Measurements from ENCODE around the gene PIK3CD. TPM values are rescaled to one million over a fixed set of nuclear protein-coding genes. Genes with fewer than 3 reads are reported as not detected.

The PIK3CD gene
- total RNA-seq, 1 donor, result 14.1 TPM

DNA sequence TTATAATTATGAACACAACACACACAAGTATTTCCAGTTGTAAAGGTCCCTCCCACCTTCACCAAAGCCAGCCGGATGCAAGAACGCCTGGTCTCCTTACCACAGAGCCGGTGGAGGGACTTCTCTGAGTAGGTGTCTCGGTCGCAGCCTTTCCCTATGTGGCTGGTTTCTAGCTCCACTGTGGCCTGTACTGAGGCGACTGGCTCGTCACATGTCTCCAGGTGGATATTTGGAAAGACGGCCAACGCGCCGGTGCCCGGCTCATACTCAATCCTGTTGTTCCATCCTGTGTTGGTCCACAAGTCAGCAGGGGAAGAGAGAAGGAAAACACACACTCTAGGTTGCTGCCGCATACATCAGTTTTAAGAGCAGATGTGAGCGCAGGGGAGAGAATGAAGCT lies 97.8 kb downstream of the PIK3CD start:
- H3K27me3 ChIP-seq (ENCODE audit: insufficient read depth, low read length), result no peaks in the 10 kb centered on the region
- H3K4me1 ChIP-seq (ENCODE audit: insufficient read depth, low read length), result peaks cover 5% of the 10 kb centered on the region
- no peak overlapping the region for H3K4me3 ChIP-seq (ENCODE audit: insufficient read depth, low read length)
- H3K79me2 ChIP-seq (ENCODE audit: insufficient read depth, low read length), result peaks cover 3% of the 10 kb centered on the region
- TF ChIP-seq, protein P1, sequence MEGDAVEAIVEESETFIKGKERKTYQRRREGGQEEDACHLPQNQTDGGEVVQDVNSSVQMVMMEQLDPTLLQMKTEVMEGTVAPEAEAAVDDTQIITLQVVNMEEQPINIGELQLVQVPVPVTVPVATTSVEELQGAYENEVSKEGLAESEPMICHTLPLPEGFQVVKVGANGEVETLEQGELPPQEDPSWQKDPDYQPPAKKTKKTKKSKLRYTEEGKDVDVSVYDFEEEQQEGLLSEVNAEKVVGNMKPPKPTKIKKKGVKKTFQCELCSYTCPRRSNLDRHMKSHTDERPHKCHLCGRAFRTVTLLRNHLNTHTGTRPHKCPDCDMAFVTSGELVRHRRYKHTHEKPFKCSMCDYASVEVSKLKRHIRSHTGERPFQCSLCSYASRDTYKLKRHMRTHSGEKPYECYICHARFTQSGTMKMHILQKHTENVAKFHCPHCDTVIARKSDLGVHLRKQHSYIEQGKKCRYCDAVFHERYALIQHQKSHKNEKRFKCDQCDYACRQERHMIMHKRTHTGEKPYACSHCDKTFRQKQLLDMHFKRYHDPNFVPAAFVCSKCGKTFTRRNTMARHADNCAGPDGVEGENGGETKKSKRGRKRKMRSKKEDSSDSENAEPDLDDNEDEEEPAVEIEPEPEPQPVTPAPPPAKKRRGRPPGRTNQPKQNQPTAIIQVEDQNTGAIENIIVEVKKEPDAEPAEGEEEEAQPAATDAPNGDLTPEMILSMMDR (IDR thresholded peaks at IDR 0.05; ENCODE audit: extremely low read depth, low read depth, low read length), result no peak
- H3K27ac ChIP-seq (ENCODE audit: low read depth, low read length), result no peak overlapping the region
- H3K9me3 ChIP-seq (ENCODE audit: low read depth, low read length), result no peaks in the 10 kb centered on the region
- H3K36me3 ChIP-seq (ENCODE audit: insufficient read depth, low read length), result peaks cover 24% of the 10 kb centered on the region
- H4K20me1 ChIP-seq (ENCODE audit: insufficient read depth, low read length), result peaks cover 9% of the 10 kb centered on the region
- DNase-seq (ENCODE audit: insufficient read length, low spot score, missing footprints), result no peak
- no peak overlapping the region for H2AFZ ChIP-seq (ENCODE audit: low read length)
- H3K4me2 ChIP-seq (ENCODE audit: insufficient read depth, low read length), result no peak overlapping the region

DNA sequence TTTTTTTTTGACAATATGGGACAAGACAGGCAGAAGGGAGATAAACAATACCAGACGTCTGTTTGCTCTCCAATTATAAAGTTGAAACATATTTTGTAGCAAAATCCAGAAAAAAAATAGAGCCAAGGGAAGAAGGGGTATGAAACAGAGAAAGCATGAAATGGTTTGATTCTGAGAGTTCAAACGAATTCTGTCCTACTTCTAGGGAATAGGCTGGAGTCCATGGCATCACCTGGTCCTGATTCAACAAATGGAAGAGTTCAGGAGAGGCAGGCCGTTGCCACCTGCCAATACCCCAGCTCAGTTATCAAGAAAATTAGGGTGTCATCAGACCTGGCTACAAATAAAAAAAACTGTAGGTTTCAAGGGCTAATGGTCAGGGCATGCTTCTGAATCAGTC lies 100.4 kb downstream of the PIK3CD start:
- no peak overlapping the region for H3K4me2 ChIP-seq (ENCODE audit: insufficient read depth, low read length)
- H4K20me1 ChIP-seq (ENCODE audit: insufficient read depth, low read length), result peaks cover 9% of the 10 kb centered on the region
- no peak overlapping the region for H3K27ac ChIP-seq (ENCODE audit: low read depth, low read length)
- H3K27me3 ChIP-seq (ENCODE audit: insufficient read depth, low read length), result no peaks in the 10 kb centered on the region
- DNase-seq (ENCODE audit: insufficient read length, low spot score, missing footprints), result peak; percentile 71
- H3K4me1 ChIP-seq (ENCODE audit: insufficient read depth, low read length), result peaks cover 5% of the 10 kb centered on the region
- no peak overlapping the region for H3K4me3 ChIP-seq (ENCODE audit: insufficient read depth, low read length)
- H2AFZ ChIP-seq (ENCODE audit: low read length), result no peak overlapping the region
- H3K36me3 ChIP-seq (ENCODE audit: insufficient read depth, low read length), result peaks cover 22% of the 10 kb centered on the region
- TF ChIP-seq, protein P1 (IDR thresholded peaks at IDR 0.05; ENCODE audit: extremely low read depth, low read depth, low read length), result no peak
- H3K9me3 ChIP-seq (ENCODE audit: low read depth, low read length), result no peaks in the 10 kb centered on the region
- peaks cover 10% of the 10 kb centered on the region for H3K79me2 ChIP-seq (ENCODE audit: insufficient read depth, low read length)

DNA sequence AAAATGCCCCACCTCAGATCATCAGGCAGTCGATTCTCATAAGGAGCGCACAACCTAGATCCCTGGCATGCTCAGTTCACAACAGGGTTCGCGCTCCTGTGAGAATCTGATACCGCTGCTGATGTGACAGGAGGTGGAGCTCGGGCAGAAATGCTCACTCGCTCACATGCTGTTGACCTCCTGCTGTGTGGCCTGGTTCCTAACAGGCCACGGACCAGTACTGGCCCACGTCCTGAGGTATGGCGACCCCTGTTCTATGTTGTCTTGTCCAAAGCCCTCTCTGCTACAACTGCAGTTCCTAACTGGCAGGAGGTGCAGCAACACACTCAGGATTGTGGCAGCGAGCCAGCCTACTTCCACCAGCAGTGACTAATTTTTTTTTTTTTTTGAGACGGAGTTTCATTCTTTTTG lies 101.6 kb downstream of the PIK3CD start:
- no peaks in the 10 kb centered on the region for H3K9me3 ChIP-seq (ENCODE audit: low read depth, low read length)
- no peak overlapping the region for H3K4me2 ChIP-seq (ENCODE audit: insufficient read depth, low read length)
- H3K36me3 ChIP-seq (ENCODE audit: insufficient read depth, low read length), result peaks cover 22% of the 10 kb centered on the region
- DNase-seq (ENCODE audit: insufficient read length, low spot score, missing footprints), result peak; percentile 92
- no peak overlapping the region for H3K4me3 ChIP-seq (ENCODE audit: insufficient read depth, low read length)
- TF ChIP-seq, protein P1 (IDR thresholded peaks at IDR 0.05; ENCODE audit: extremely low read depth, low read depth, low read length), result no peak
- H2AFZ ChIP-seq (ENCODE audit: low read length), result no peak overlapping the region
- peaks cover 9% of the 10 kb centered on the region for H4K20me1 ChIP-seq (ENCODE audit: insufficient read depth, low read length)
- no peak overlapping the region for H3K27ac ChIP-seq (ENCODE audit: low read depth, low read length)
- H3K27me3 ChIP-seq (ENCODE audit: insufficient read depth, low read length), result no peaks in the 10 kb centered on the region
- peaks cover 5% of the 10 kb centered on the region for H3K4me1 ChIP-seq (ENCODE audit: insufficient read depth, low read length)
- H3K79me2 ChIP-seq (ENCODE audit: insufficient read depth, low read length), result peaks cover 15% of the 10 kb centered on the region

DNA sequence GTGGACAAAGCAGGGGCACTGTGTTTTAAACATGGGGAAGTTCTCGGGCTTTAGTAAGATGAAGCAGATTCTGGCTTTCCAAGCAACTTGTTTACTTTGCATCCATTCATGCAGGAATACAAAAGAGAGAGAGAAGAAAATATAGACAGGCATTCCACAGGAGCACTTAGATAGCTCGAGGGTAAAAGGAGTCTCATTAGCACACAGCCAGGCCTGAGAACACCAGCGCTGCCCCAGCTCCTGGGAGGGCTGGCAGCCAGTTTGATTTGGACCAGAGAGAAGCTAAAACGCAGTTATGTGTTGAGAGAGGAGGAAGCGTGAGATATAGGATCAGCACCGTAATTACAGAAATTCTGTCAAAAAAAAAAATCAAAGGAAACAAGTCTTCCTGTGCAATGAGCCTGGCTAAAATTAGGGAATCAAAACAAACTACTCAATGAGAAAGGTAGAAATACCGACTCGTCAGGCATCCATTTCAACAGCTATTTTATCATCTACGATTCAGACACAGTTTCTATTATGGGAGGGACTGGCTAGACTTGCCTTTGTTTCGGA lies 104.0 kb downstream of the PIK3CD start:
- Histone ChIP-seq H3K36me3 (ENCODE audit: insufficient read depth, low read length) (peaks cover 10% of the 10 kb centered on the region), H3K27me3 (ENCODE audit: insufficient read depth, low read length) (no peaks in the 10 kb centered on the region), H3K79me2 (ENCODE audit: insufficient read depth, low read length) (peaks cover 18% of the 10 kb centered on the region), H3K4me2 (ENCODE audit: insufficient read depth, low read length) (no peak overlapping the region), H3K4me1 (ENCODE audit: insufficient read depth, low read length) (peaks cover 5% of the 10 kb centered on the region), H3K9me3 (ENCODE audit: low read depth, low read length) (no peaks in the 10 kb centered on the region), H3K27ac (ENCODE audit: low read depth, low read length) (no peak overlapping the region), H4K20me1 (ENCODE audit: insufficient read depth, low read length) (peaks cover 12% of the 10 kb centered on the region), H2AFZ (ENCODE audit: low read length) (no peak overlapping the region), H3K4me3 (ENCODE audit: insufficient read depth, low read length) (no peak overlapping the region)
- TF ChIP-seq, protein P1 (IDR thresholded peaks at IDR 0.05; ENCODE audit: extremely low read depth, low read depth, low read length), result no peak
- no peak for DNase-seq (ENCODE audit: insufficient read length, low spot score, missing footprints)

All from osteoblast (primary cell).